Bone marrow (tissue), 2 donors: ENCODE measurements around the gene EFCAB6.

Experiments
- DNase-seq, 2 donors: peaks; one replicate each; lab custom pipeline; 2025; lab: John Stamatoyannopoulos, UW

Gene EFCAB6

DNA sequence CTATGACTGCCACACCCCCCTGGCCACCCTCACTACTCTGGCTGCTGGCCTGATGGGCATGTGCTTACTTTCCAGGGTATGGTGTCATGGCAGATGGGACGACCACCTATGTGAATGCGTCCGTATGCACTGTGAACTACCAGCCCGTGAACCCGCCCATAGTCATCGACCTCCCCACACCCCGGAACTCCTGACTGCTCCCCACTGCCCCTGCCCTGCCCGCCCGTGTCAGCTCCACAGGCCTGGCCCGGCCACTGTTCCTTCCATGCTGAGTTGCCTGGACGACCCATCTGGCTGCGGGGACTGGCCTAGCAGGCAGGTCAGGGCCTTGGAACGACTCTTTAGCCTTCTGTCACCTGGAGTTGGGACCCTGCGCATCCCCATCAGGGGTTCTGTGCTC, 306.7 kb downstream of the EFCAB6 start:
- no peak for DNase-seq

DNA sequence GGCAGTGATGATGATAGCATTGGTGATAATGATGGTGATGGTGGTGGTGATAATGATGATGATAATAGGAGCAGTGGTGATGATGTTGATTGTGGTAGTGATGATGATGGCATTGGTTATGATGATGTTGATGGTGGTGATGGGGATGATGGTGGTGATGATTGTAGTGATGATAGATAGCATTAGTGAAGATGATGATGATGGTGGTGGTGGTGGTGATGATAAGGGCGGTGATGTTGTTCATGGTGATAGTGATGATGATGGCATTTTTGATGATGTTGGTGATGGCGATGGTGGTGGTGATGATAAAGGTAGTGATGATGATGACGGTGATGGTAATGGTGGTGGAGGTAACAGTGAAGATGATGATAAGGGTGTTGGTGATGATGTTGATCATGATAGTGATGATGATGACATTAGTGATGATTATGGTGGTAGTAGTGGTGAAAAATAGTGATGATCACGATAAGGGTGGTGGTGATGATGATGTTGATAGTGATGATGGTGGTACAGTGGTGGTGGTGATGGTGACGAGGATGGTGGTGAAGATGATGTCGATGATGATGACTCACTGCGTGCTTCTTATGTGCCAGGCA, 307.3 kb downstream of the EFCAB6 start:
- no peak for DNase-seq

DNA sequence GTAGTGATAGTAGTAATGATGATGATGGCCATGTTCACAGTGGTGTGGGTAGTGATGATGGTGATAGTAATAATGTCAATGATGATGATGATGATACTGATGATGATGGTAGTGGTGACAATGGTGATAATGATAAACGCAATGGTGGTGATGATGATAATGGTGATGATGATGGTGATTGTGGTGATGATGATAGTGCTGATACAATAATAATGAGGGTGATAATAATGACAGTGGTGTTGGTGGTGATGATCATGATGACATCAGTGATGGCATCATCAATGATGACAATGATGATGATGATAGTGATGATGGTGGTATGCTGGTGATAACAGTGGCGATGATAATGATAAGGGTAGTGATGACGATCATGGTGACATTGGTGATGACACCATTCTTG, 308.0 kb downstream of the EFCAB6 start:
- DNase-seq: no peak

DNA sequence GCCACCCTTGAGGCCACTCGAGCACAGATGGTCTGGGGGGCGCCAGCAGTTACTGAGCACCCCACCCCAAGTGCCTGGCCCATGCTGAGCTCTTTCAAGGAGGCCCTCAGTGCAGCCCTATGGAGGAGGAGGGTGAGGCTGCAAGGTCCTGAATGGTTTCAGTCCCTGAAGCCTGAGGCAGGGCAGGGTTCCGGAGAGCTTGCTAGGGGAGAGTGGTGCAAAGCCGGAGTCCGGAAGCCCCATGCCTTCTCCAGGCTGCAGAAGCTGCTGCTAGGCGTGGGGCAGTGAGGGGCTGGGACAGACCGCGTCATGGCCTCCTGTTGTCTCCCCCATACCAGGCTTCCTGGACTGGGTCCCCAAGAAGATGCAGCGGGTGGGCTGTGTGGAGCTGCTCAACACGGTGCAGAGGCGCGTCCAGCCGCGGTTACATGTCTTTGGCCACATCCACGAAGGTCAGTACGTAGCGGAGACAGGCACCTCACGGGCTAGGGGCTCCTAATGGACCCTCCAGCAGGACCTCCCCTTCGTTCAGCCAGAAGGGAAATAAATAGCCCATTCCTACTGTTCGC, 309.7 kb downstream of the EFCAB6 start:
- DNase-seq: no peak

DNA sequence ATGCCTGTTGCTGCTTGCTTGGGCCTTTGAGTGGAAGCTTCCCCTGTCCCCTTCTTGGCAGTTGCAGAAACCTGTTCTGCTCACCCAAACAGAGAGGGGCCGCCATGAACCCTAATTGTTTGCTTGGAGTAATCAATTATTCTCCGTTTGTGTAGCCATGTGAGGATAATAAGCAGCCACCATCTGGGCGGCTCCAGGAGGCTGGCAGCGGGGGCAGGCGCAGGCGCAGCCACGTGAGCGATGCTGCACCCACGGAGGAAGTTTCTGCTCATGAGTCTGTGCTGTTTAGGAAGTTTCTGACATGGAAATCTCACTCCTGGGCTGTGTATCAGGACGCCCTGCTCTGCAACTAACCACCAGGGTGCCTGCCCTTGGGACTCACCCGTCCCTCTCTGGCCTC, 310.2 kb downstream of the EFCAB6 start:
- no peak for DNase-seq

DNA sequence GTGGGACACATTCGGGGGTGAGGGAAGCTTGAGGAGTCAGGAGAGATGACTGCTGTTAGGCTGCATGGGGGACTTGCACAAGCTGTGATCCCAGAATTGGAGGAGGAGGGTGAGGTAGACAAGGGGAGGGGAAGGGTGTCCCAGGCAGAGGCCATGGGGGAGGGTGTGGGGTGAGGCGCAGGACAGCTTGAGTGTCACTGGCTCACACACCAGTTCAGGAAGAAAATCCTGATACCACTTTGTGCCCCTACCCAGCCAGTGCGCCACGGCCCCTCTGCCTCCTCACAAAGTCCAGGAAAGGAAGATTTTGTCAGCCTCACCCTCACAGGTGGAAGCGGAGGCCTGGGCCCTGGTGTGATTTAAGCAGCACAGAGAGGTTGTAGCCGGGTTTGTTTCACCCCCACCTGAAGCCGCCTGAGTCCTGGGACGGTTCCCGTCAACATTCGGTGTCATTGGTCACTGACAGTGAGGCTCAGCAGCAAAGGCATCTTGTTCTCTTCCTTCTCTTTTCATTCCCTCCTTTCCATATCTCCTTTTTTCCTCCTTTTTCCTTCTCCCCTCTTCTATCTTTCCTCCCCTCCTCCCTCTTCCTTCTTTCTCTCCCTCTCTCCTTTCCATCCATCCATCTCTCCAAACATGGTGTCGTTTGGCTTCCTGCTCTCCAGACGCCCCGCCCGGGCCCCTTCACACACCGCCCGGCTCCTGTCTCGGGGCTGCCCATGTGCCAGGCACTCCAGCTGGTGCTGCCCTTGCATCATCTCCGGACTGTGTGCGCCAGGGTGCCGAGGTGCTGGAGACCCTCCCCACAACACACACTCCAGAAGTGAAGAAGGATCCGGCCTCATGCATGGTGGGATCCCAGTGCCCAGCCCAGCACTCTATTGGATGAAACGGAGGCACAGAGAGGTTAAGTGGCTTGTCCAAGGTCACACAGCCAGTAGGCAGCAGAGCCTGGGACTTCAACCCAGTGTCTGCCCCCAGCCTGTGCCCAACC, 311.0 kb downstream of the EFCAB6 start:
- no peak for DNase-seq

DNA sequence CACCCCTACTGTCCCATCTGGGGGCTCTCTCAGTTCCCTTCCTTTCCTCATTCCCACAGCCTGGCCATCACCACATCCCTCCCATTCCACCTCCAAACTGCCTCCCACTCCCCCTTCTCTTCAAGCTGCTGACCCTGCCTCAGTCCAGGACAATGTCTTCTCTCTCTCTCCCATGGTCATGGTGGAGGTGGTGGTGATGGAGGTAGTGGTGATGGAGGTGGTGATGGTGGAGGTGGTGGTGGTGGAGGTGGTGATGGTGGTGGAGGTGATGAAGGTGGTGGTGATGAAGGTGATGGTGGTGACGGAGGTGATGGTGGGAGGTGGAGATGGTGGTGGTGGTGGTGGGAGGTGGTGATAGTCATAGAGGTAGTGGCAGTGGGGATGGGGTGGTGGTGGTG, 313.2 kb downstream of the EFCAB6 start:
- DNase-seq: no peak

DNA sequence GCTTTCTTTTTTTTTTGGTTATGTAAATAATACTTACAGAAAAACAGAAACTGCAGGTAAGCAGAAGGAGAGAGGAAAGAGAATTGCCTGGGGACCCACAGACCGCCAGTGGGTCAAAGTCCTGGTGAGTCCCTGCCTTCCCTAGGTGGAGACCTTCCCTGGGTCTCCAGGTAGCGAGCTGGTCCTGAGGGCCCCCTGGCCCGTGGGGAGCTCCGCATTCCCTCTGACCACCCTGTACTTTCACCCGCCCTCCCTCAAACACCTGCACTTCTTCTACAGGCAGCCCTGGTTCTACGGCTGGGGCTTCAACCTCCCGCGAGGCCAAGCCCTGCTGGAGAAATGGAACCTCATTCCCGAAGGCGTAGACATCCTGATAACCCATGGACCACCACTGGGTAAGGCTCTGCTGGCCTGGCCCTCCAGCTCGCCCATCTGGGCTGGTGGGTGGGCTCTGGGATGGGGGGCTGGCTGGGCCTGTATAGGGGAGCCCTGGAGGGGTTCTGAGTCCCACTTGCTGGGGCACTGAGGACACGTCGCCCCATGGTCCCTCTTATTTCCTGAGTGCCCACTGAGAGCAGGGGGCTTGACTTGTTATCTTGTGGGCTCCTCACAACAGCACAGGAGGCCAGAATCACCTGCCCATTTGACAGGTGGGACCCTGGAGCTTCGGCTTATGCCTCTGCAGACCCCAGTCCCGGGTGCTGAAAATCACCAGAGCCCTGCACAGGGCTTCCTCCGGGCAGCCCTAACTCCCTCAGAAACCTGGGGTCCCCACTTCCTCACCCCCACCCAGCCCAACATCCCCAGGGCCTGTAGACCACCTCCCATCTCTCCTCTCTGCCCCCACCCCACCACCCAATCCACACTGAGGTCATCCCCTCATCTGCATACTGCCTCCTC, 313.9 kb downstream of the EFCAB6 start:
- DNase-seq: no peak

DNA sequence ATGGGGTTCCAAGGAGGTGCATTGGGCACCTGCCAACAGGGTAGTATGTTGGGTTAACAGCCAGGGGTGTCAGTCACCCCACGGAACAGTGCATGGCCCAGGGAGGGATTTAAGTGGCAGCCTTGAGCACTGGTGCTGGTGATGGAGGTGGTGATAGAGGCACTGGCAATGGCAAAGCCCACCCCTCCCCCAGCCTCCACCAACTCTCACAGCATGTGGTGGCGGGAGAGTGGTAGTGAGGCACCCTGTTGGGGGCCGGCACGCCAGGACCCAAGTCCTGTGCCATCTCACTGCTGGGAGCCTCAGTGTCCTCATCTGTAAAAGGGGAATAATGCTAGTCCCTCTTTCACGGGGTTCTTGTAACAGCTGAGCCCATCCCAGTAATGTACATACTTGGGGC, 318.8 kb downstream of the EFCAB6 start:
- DNase-seq: no peak

DNA sequence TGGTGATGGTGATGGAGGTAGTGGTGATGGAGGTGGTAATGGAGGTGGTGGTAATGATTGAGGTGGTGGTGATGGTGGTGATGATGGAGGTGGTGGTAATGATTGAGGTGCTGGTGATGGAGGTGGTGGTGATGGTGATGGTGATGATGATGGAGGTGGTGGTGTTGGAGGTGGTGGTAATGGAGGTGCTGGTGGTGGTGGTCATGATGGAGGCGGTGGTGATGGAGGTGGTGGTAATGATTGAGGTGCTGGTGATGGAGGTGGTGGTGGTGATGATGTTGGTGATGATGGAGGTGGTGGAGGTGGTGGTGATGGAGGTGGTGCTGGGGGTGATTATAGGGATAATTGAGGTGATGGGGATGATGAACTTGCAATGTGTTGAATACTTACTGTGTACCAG, 320.4 kb downstream of the EFCAB6 start:
- no peak for DNase-seq

DNA sequence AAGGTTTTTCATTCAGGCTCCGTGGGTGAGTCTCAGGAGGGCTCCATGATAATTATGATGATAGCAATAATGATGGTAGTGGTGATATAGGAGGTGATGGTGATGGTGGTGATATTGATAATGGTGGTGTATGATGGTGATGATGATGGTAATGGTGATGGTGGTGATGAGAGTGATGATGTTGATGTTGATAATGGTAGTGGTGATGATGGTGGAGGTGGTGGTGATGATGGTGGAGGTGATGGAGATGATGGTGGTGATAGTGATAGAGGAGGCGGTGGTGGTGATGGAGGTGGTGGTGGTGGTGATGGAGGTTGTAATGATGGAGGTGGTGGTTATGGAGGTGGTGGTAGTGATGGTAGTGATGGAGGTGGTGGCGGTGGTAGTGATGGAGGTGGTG, 320.9 kb downstream of the EFCAB6 start:
- no peak for DNase-seq

DNA sequence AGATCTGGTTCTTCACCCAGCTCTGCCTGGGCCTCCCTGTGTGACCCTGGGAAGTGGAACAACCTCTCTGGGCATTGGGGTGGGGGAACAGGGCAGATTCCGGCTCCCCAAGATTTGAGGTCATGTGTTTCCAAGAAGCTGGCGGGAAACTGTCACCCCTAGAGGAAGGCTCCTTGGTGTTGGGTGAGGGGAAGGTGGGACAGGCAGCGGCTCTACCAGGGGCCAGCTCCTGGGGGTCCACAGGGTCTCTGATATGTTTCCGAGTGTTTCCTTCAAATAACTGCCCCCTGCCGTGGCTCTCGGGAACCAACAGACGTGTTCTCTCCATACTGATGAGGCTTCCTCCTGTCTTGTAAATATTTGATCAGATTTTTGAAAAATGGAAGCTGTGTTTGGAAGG, 321.8 kb downstream of the EFCAB6 start:
- DNase-seq: no peak

DNA sequence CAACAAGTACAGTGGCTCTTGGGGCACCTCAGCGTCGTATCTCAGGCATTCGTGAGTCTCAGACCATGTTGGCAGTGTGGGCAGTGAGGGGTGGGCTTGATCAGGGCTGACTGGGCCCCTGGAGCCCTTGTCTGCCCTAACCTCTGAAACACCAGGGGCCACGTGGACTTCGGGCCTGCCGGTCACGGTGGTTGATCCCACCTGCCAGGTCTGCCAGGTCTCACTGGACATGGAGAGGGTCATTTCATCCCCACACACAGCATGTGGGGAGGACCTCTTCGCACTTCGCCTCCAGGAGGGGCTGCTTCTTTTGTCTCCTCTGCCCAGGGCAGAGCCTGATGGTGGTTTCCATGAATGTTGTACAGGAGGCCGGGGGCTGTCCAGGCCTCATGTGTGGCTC, 323.2 kb downstream of the EFCAB6 start:
- no peak for DNase-seq

DNA sequence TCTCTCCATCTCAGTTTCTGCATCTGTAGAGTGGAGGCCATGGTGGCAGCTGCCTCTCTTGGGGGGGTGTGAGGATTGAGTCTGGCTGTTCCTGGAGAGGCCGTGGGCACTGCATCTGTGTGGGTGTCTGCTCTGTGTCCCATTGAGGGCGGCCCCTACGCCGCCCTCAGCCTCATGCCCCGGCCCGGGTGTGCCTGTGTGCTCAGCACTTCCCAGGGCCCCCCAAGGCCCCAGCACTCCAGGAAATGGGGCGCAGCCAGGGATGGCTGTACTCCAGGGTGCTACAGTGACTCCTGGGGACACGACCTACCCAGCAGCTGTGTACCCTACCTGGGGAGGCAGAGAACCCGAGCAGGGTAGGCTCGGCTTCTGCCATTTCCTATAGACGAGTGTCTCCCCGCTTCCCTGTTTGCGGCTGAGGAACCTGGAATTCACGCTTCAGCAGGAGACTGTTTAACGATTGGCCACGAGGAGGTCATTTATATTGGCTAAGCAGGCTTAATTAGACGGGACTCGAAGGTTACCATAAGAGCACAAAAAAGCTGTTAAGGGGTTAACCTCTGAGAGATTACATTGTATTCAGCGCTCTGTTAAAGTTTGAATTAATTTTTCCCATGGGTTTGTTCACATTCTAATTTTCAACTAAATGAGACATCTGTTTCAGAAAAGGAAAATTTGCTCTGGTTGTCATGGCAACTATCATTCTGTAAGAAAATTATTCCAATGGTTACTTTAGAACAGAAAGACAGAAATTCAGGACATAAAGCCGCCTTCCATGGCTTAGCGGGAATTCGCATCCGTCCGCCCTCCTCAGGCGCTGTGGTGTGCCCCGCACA, 323.9 kb downstream of the EFCAB6 start:
- DNase-seq: no peak

DNA sequence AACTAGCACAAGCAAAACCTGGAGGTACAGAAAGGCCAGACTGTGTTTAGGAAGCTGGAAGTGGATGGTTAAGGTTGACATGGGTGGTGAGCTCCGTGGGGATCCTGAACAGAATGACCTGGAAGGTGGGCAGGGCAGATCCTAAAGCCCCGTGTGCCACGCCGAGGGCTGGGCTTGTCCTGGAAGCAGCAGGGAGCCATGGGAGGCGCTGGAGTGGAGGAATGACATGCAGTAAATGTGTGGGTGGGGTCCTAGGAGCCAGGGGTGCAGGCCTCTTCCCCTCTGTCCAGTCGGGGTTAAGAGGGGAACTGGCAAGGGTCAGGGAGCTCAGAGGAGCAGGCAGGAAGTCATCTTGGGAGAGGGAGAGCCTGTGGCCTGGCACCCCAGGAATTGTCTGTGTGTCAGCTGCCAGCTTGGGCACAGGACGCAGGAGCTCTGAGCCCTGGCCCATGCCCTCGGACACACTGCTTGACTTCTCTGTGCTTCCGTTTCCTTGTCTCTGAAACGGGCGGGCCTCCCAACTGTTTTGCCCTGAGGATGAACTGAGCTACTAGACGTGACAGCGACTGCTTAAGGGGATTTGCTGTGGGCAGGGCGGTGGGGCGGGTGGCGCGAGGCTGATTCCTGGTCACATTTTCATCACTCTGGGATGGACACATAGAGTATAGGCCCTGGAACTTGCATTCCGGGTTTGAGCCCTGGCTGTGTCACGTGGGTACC, 324.6 kb downstream of the EFCAB6 start:
- no peak for DNase-seq

DNA sequence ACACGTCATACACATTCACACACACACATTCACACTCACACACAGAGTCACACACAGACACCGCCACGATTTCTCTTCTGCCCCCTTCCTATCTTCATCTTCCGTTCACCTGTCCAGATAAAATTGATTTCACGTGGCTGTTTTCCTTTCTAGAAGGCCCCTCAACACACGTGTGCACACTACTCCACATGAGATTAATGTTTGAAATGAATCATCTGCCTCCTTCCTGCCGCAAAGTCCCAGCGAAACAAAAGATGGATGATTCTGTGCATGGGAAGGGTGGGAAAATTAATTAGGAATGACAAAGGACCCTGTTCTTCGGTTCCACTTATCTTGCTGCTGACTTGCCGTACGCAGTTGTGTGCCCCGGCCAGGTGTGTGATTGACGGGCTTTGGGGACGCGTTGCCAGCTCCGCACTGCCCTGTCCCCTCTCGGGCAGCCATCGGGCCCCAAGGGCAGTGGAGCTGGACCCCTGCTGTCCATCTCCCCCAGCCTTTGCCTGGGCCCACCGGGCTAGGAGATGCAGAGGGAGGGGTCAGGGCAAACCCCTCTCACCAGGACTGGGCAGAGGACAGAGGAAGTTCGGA, 326.5 kb downstream of the EFCAB6 start:
- no peak for DNase-seq

DNA sequence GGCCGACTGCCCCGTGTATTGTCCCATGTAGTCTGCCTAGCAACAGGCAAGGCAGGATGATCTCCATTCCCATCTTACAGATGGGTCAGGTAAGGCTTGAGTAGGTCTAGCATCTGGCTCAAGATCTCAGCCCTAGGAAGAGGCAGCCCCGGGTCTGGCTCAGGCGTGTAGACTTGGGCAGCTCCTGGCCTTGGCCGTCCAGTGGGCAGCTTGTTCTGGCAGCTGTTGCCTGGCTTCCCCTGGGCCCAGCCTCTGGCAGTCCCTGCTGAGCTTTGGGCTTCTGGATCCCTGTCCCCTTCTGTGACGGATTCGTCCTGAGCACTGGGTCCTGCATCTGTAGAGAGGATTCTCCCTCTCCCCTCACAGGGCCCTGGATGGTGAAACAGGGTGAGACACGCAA, 327.9 kb downstream of the EFCAB6 start:
- no peak for DNase-seq

DNA sequence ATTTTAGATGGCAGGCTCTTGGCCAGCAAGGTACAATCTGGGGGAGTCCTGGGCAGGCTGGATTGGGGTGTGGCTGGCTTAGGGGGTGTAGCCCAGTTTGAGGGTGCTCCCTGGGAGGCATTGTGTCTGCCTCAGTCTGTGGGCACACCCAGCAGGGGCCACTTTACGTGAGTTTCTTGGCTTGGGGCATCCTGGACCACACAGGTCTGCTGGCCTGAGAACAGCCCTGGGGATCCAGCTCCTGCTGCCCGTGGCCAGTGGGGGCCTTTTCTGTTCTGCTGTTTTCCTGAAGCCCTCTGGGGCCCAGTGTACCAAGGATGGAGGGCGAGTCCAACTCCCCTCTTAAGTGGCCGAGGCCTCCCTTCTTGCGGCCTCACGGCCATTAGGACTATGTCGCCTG, 328.4 kb downstream of the EFCAB6 start:
- DNase-seq: no peak

DNA sequence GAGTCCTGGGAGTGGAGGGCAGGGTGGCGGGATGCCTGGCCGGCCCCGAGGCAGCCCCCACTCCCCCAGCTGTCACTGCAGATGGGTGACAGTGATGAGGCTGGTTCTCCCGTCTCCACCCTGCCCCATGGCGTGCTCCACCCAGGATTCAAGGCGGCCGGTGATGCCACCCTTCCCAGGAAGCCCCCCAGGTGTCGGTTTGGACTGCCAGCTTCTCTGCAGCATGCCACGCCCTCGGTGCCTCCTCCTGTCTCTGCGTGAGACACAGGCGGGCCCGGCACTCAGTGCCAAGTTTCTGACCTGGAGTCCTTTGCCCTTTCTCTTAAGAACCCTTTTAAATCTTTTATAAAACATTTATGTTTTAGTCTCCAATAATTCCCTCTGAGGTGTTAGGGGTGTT, 328.8 kb downstream of the EFCAB6 start:
- no peak for DNase-seq

DNA sequence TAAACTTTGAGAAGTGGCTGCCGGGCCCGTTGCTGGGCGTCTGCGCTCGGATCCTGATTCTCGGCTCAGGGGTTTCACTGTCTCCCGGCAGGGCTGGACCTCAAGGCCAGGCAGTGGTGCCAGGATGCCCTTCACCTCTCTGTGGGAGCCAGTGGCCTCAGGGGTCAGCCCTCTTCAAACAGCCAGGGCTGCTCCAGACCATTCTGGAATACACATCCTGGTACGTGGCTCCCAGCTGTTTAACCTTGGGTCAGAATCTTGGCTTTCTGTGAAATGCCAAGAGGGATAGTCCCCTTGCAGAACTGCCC, 329.8 kb downstream of the EFCAB6 start:
- no peak for DNase-seq
